Naive thymus-derived CD8-positive, alpha-beta T cell (primary cell): ENCODE data around the gene EIF1B. TPM values are rescaled to one million over a fixed set of nuclear protein-coding genes. Genes with fewer than 3 reads are reported as not detected.
A peak's percentile ranks its signal among the peaks of the same experiment; 100 is the strongest.
"Not testable (repeated sequence)": the region's sequence is repeated elsewhere in the genome, so short reads cannot be mapped to it uniquely, and the experiment has no call there.

Experiments used
- ATAC-seq, 2 donors: fragments of 150-1000 bp; cut with Tn5 transposase in 1 of 2; sonication (Bioruptor Pico), chemical (Tn5 transposase) in 1 of 2; 1 replicate in 1 of 2; 2 replicates in 1 of 2; pipeline ENCODE4 v1.10.0; 2021; ENCODE audit warnings: mild to moderate bottlenecking in 2 of 2, moderate library complexity in 2 of 2
- POLR2A ChIA-PET: fragments of 350-600 bp; sonication (Branson Sonifier 250); formaldehyde crosslinking; loops from one replicate; lab custom pipeline; 2021; ENCODE audit warnings: antibody characterized with exemption; lab: Charles Lee
- DNase-seq, 10 donors: peaks; one replicate each; pipeline versions ENCODE4 v3.0.0 to v3.0.0-alpha.2; 2020 to 2022
- H3K27ac Mint-ChIP-seq, 10 donors: one replicate each; pipeline ENCODE4 v1.8.0; 2020 to 2022; ENCODE audit warnings: mild to moderate bottlenecking in 10 of 10, mixed read lengths in 10 of 10, moderate library complexity in 4 of 10, inconsistent platforms in 1 of 10
- H3K27me3 Mint-ChIP-seq, 5 donors: one replicate each; pipeline ENCODE4 v1.8.0; 2021 to 2022; ENCODE audit warnings: mixed read lengths in 5 of 5
- H3K36me3 Mint-ChIP-seq, 3 donors: one replicate each; pipeline ENCODE4 v1.8.0; 2020 to 2022; ENCODE audit warnings: mixed read lengths in 3 of 3, mild to moderate bottlenecking in 2 of 3, inconsistent platforms in 1 of 3
- H3K4me1 Mint-ChIP-seq, 4 donors: one replicate each; pipeline ENCODE4 v1.8.0; 2021 to 2022; ENCODE audit warnings: mixed read lengths in 4 of 4
- H3K4me3 Mint-ChIP-seq, 10 donors: one replicate each; pipeline ENCODE4 v1.8.0; 2020 to 2022; ENCODE audit warnings: mild to moderate bottlenecking in 10 of 10, mixed read lengths in 10 of 10, moderate library complexity in 6 of 10, inconsistent platforms in 1 of 10
- H3K9me3 Mint-ChIP-seq, 9 donors: one replicate each; pipeline ENCODE4 v1.8.0; 2020 to 2022; ENCODE audit warnings: mixed read lengths in 9 of 9, mild to moderate bottlenecking in 3 of 9, inconsistent platforms in 1 of 9, moderate library complexity in 1 of 9
- polyA plus RNA-seq, 3 donors: library from polyadenylated mRNA; unstranded; fragments of 300-500 nt; fragmentation: Illumina TruSeq; gene quantifications; one replicate each; pipeline ENCODE4 v1.2.3, GENCODE V29; 2021
- total RNA-seq, 8 experiments: library from RNA in 2 of 8; stranded (reverse) in 2 of 8; gene quantifications; one replicate each; pipeline ENCODE4 v1.2.3 and lab custom pipeline; 2021 to 2026

EIF1B gene
- total RNA-seq (10 to 100 TPM; 64.0 to 68.8 TPM), polyA plus RNA-seq (10 to 100 TPM; 38.9 to 47.9 (median 44.2) TPM), total RNA-seq (lab: John Stamatoyannopoulos, UW) (16.7 to 22.4 (median 18.7) reads per million in 6 experiments)

DNA sequence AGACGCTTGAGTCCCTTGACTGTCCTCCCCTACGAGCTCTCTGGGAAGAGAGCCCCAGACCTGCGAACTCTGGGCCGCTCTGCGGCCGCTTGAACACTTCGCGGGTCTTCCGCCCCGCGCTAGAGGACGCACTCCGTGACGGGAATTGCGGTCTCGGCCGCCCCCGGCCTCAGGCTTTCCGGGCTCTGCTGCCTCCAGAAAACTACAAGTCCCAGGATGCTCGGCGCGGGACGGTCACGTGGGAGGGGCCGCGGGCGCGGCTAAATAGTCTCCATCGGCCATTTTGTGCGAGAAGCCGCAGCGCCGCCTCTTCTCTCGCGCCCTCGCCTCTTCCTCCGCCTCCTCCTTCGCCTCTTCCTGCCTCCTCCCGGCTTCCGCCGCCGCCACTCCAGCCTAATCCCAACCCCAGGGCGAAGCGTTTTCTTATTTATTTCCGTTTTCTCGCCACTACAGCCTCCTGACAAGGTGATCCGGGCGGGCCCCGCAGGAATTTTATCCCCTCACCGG lies at the start of gene EIF1B:
Gene EIF1B, plus strand, starts transcription at position 290 of the 507 bp plus-strand sequence. CDS start 235 bp downstream, outside the sequence.
- peaks cover 0 to 40% (median 18%) of the 10 kb centered on the region in 3 donors for H3K36me3 Mint-ChIP-seq

GRCh38 chr3:40262331-40262730 lies 47.2 kb upstream of the EIF1B start:
- Mint-ChIP-seq H3K27ac (no peak overlapping the region), H3K9me3 (no peaks in the 10 kb centered on the region), H3K4me1 (peaks cover 0 to 1% (median 0%) of the 10 kb centered on the region in 4 donors), H3K36me3 (peaks cover 0 to 17% (median 3%) of the 10 kb centered on the region in 3 donors), H3K4me3 (no peak overlapping the region), H3K27me3 (no peaks in the 10 kb centered on the region)
- POLR2A ChIA-PET = no interaction called here
- DNase-seq (no peak), ATAC-seq (no peak)

More for the DNA sequence above, at the start of gene EIF1B:
- Mint-ChIP-seq H3K9me3 (no peaks in the 10 kb centered on the region), H3K27ac (peak within 1 kb of the TSS; percentile 98 to 100 (median 99)), H3K4me1 (peaks cover 9 to 44% (median 34%) of the 10 kb centered on the region in 4 donors), H3K27me3 (no peaks in the 10 kb centered on the region), H3K4me3 (peak within 1 kb of the TSS; percentile 98 to 100 (median 99))
- ATAC-seq = peak; percentile 87 to 91
- POLR2A ChIA-PET = interaction anchor here (1.1 to 3.3 kb wide), 7 partner anchors 12 to 890 kb away, joined by 3 to 17 read pairs (median 5); partner anchors contain the start of genes CTNNB1, RPL14 and ZNF621
- peak; percentile 96 to 99 (median 98) for DNase-seq

DNA sequence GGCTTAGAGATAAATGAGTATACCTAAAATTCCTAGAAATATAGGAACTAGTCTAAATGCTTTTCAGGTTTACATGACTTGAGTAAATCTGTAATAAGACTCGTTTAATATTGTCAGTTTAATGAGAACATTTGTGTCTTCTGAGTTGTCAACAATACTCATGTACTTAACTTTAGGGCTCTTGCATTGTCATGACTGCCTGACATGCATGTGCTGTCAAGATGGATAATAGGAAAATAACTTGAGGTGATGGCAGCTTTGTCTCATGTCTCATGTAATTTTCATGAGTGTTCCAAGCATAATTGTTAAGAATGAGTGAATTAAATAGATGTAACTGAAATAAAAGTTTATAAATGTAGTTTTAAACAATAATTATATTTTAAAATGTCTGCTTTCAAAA lies 45.1 kb upstream of the EIF1B start:
- Mint-ChIP-seq H3K27me3 (no peaks in the 10 kb centered on the region), H3K4me1 (peaks cover 0 to 1% (median 0%) of the 10 kb centered on the region in 4 donors), H3K9me3 (no peaks in the 10 kb centered on the region), H3K4me3 (no peak overlapping the region), H3K27ac (no peak overlapping the region), H3K36me3 (peaks cover 0 to 18% (median 3%) of the 10 kb centered on the region in 3 donors)
- ATAC-seq = no peak
- no peak for DNase-seq
- POLR2A ChIA-PET = no interaction called here

DNA sequence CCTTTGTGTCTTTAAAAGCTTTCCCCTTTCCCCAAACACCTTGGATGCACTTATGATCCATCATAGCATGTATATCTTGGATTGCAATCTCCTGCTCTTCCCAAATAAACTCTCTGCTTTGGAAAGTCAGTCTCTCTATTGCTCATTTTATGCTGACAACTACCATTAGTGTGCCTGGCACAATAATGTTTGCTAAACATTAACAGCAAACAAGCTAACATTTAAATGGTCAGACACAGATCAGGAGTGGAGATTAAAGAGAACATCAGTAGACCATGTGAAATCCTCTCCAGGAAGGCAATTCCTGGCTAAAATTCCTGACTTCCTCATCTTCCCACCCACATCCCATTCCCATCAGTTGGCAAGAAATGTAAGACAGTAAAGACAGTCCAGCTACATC lies 44.3 kb upstream of the EIF1B start:
- POLR2A ChIA-PET = no interaction called here
- Mint-ChIP-seq H3K4me1 (peaks cover 0 to 1% (median 0%) of the 10 kb centered on the region in 4 donors), H3K27ac (no peak overlapping the region), H3K27me3 (no peaks in the 10 kb centered on the region), H3K36me3 (peaks cover 0 to 18% (median 3%) of the 10 kb centered on the region in 3 donors), H3K4me3 (no peak overlapping the region), H3K9me3 (no peaks in the 10 kb centered on the region)
- no peak for ATAC-seq
- DNase-seq = no peak

DNA sequence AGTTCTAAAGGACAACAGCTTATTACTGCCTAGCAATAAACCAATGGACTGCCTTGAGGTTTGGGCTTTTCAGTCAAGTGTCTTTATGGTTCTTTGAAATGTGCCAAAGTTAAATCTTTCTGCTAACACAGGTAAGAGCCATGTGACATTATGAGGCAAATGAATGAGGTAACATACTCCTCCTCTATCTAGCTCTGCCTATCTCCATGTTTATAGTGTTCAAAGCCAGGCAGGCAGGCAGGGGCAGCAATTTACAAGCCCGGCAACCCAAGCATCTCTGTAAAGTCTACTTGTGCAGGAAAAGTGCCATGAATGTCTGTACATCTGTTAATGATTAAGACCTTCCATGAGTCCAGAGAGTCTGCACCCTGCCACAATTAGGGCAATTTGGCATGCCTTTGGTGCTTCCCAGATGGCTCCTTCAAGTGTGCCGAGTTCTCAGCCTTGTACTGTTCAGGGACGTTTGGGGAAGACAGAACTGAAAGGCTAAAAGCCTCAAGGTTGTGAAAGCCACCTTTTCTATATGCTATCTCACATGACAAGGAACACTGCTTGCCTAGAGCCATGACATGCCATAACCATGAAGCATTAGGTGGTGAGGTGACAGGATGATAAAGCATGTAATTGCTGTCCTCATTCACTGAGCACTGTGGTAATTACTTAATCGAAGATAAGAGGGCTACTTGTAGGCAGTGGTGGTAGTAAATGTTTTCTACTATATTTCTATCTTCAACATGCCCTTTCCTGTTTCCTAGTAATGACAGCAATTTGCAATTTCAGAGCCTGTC lies 41.4 kb upstream of the EIF1B start:
- DNase-seq (no peak), ATAC-seq (no peak)
- Mint-ChIP-seq H3K9me3 (peaks cover 0 to 6% (median 0%) of the 10 kb centered on the region in 9 donors), H3K4me3 (no peak overlapping the region), H3K4me1 (peaks cover 0 to 7% (median under 1%) of the 10 kb centered on the region in 4 donors), H3K27ac (no peak overlapping the region), H3K36me3 (peaks cover 6 to 25% (median 7%) of the 10 kb centered on the region in 3 donors), H3K27me3 (no peaks in the 10 kb centered on the region)
- POLR2A ChIA-PET = no interaction called here

DNA sequence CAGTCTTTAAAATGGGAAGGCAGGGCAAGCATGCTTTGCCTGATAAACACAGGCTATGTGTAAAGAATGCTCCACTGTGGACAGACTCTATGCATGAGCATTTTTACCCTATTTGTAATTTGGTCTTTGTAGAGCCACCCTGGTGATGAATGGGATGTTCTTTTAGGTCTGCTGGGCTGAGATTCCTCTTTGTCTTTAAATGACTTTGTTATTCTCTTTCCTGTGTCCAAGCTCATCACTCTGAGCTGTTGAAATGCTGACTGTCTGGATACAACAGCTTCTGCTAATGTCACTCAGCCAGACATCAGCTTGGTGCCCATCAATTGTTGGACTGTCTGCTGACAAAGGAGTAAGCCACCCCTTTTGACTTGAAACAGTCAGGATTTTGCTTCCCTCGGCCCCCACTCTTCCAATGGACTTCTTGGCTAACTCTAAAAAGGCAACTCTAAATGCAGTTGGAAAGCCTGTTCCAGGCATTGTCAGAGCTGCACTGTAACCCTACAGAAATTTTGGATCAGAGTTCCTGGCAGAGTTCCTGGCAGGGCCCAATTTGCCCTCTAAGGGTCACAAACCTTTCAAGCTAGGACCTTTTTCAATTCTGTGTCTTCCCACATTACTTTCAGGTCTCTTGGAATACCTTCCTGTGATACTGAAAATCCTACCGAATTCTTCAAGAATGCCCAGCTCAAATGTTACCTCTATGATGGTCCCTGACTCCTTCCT lies 40.5 kb upstream of the EIF1B start:
- POLR2A ChIA-PET = no interaction called here
- Mint-ChIP-seq H3K27ac (no peak overlapping the region), H3K9me3 (peaks cover 0 to 6% (median 0%) of the 10 kb centered on the region in 9 donors), H3K27me3 (no peaks in the 10 kb centered on the region), H3K36me3 (peaks cover 6 to 20% (median 7%) of the 10 kb centered on the region in 3 donors), H3K4me1 (peaks cover 0 to 10% (median 5%) of the 10 kb centered on the region in 4 donors), H3K4me3 (no peak overlapping the region)
- ATAC-seq (no peak), DNase-seq (no peak)

DNA sequence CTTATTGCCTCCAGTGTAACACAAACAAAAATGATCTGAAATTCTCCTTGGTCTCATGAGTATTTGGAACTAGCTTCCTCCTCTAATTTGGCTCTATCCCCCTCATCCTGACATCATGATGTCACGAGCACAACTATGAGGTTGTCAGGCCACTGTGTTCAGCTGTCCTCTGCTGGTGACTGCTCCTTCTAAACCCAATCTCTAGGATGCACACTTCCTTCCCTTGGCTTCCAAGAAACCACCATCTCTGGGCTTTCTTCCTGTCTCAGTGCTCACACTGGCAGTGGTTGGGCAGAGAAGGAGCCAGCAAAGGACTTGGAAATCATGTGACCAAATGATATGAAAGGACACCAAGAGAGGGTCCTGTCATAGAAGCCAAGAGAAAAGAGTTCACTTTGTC lies 30.7 kb upstream of the EIF1B start:
- POLR2A ChIA-PET = no interaction called here
- no peaks in the 10 kb centered on the region for H3K27me3 Mint-ChIP-seq

DNA sequence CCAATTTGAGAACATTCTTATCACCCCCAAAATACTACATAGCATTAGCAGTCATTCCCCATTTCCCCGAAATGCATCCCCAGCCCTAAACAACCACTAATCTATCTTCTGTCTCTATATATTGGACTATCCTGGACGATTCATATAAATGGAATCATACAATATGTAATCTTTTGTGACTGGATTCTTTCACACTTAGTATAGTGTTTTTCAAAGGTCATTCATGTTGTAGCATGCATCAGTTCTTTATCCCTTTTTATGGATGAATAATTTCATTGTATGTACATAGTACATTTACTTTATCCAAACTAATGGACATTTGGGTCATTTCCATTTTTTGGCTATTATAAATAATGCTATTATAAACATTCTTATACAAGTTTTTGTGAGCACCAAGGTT lies 27.5 kb upstream of the EIF1B start:
- DNase-seq = no peak
- Mint-ChIP-seq H3K36me3 (peaks cover 4 to 16% (median 8%) of the 10 kb centered on the region in 3 donors), H3K4me1 (peaks cover 0 to 8% (median 6%) of the 10 kb centered on the region in 4 donors), H3K9me3 (peaks cover 0 to 9% (median 0%) of the 10 kb centered on the region in 9 donors), H3K27me3 (no peaks in the 10 kb centered on the region), H3K27ac (no peak overlapping the region), H3K4me3 (no peak overlapping the region)
- ATAC-seq = no peak
- POLR2A ChIA-PET = no interaction called here

More for the DNA sequence above, 30.7 kb upstream of the EIF1B start:
- H3K4me1 Mint-ChIP-seq = peaks cover 0 to 15% (median 10%) of the 10 kb centered on the region in 4 donors
- ATAC-seq (no peak), DNase-seq (no peak)
- H3K9me3 Mint-ChIP-seq = peaks cover 0 to 12% (median 0%) of the 10 kb centered on the region in 9 donors
- peaks cover 0 to 16% (median 15%) of the 10 kb centered on the region in 3 donors for H3K36me3 Mint-ChIP-seq
- H3K4me3 Mint-ChIP-seq = no peak overlapping the region
- peak overlapping the region in 2 of 10 donors; percentile 0 to 35 for H3K27ac Mint-ChIP-seq

DNA sequence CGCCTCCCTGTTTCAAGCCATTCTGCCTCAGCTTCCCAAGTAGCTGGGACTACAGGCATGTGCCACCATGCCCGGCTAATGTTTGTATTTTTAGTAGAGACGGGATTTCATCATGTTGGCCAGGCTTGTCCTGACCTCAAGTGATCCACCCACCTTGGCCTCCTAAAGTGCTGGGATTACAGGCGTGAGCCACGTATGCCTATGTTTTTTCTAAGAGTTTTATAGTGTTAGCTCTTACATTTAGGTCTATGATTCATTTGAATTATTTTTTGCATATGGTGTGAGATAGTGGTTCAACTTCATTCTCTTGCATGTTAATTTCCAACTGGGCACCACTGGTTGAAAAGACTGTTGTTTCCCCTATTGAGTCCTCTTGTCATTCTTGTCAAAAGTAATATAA lies 26.4 kb upstream of the EIF1B start:
- H3K27me3 Mint-ChIP-seq, DNase-seq, H3K27ac Mint-ChIP-seq, H3K4me3 Mint-ChIP-seq, POLR2A ChIA-PET, H3K4me1 Mint-ChIP-seq, ATAC-seq, H3K9me3 Mint-ChIP-seq: not testable (repeated sequence)
- H3K36me3 Mint-ChIP-seq = peaks cover 4 to 16% (median 5%) of the 10 kb centered on the region in 3 donors

DNA sequence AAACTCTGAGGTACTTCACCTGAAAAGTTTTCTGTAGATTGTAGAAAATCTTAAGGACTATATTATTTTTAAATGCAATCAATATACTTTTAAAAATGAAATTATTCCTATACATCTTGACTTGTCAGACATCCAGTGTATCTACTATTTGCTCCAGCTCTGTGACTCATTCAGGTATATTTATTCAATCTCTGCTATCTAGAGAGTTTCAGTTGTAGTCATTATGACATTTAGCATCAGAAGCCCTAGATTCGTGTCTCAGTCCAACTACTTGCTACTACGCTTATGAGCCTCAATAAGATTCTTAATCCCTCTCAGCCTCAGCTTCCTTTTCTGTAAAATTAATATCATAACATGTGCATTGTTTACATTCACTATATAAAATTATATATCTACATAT lies 22.3 kb upstream of the EIF1B start:
- H3K4me3 Mint-ChIP-seq = no peak overlapping the region
- H3K9me3 Mint-ChIP-seq = peaks cover 0 to 9% (median 0%) of the 10 kb centered on the region in 9 donors
- no peaks in the 10 kb centered on the region for H3K27me3 Mint-ChIP-seq
- peaks cover 12 to 45% (median 26%) of the 10 kb centered on the region in 3 donors for H3K36me3 Mint-ChIP-seq
- ATAC-seq = no peak
- POLR2A ChIA-PET = no interaction called here
- DNase-seq = no peak
- H3K27ac Mint-ChIP-seq = no peak overlapping the region
- no peaks in the 10 kb centered on the region for H3K4me1 Mint-ChIP-seq

DNA sequence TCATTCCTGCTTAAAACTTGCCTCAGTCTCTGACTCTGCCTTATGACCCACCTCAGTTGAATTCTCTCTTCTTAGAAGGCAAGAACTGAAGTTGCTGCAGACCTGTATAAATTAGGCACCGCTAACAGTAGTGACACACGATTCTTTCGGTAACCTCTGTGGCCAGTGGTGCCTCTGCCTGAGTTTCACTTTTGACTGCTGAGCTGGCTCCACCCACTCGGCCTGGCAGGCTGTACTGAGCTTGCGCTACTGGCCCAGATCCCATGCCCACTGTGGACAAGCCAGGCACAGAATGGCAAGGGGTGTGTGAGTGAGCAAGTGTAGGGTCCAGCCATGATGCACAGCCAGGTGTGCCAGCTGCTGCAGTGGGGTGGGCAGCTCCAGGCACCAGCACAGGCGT lies 19.1 kb upstream of the EIF1B start:
- Mint-ChIP-seq H3K9me3 (peaks cover 0 to 7% (median 0%) of the 10 kb centered on the region in 9 donors), H3K4me3 (peak overlapping the region in 1 of 10 donors; percentile 50), H3K27ac (no peak overlapping the region), H3K27me3 (no peaks in the 10 kb centered on the region), H3K36me3 (peaks cover 16 to 58% (median 42%) of the 10 kb centered on the region in 3 donors), H3K4me1 (no peaks in the 10 kb centered on the region)
- ATAC-seq (no peak), DNase-seq (no peak)
- POLR2A ChIA-PET = interaction anchor here (0.5 kb wide), 1 partner anchor 20 kb away, joined by 4 read pairs; no protein-coding TSS in a partner anchor

- POLR2A ChIA-PET = no interaction called here
- DNase-seq = no peak
- Mint-ChIP-seq H3K27me3 (no peaks in the 10 kb centered on the region), H3K4me3 (no peak overlapping the region), H3K36me3 (peaks cover 15 to 57% (median 52%) of the 10 kb centered on the region in 3 donors), H3K9me3 (peaks cover 0 to 2% (median 0%) of the 10 kb centered on the region in 9 donors), H3K27ac (no peak overlapping the region), H3K4me1 (no peaks in the 10 kb centered on the region)
- ATAC-seq = no peak
These were observed 18.0 kb upstream of the EIF1B start for GRCh38 chr3:40291471-40291870.
